Gastrocnemius medialis (tissue), 4 donors: ENCODE measurements around the gene STPG4.

Experiments used
- POLR2A ChIP-seq, 2 donors: fragments of 450-650 bp; IDR thresholded peaks; one replicate each; pipeline ENCODE4 v1.6.1; 2017; ENCODE audit warnings: antibody characterized with exemption in 2 of 2, mild to moderate bottlenecking in 2 of 2, moderate library complexity in 2 of 2
- TF ChIP-seq, protein P1 (sequence below), 5 experiments: fragments of 450-650 bp in 3 of 5; fragments of 200-600 bp in 2 of 5; sonication (generic) in 2 of 5; IDR thresholded peaks in 4 of 5; conservative IDR thresholded peaks in 1 of 5; 1 replicate in 4 of 5; 2 replicates in 1 of 5; pipeline ENCODE4 v1.5.1; 2016 to 2019; ENCODE audit warnings: antibody characterized with exemption in 5 of 5, mild to moderate bottlenecking in 3 of 5, moderate library complexity in 3 of 5

DNA sequence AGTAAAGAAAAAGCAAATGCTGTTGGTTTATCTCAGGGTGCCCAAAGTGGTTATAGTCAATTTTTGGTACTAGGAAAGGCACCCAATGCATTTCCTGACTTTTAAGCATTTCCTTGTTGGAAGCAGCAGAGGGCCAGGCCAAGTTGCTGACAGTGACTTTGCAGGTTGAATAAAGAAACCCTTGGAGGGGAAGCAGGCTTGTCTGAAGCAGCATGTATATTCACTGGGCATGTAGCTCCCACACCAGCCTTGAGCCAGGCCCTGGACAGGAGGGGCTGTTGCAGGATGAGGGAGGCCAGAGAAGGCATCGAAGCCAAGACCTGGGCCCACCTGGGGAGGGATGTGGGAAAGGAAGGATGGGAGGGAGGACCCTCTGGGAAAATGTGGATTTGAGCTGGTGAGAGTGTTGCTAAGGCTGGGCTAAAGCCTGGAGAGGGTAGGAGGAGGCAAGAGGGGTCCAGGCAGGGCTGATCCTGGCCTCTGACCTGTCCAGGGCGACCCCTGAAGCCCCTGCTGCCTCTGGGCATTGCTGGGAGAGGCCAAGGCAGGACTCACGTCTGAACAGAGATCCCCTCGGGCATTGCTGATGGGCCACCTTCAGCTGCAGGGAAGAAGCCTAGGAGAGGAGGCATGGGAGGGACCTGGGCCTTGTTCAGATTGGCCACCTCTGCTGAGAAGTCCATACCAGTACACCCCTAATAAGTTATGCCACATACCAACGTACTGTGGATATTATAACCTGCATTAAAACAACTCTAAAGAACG lies 79.6 kb downstream of the STPG4 start:
- TF ChIP-seq POLR2A (IDR thresholded peaks at IDR 0.05), result no peak
- TF ChIP-seq, protein P1, sequence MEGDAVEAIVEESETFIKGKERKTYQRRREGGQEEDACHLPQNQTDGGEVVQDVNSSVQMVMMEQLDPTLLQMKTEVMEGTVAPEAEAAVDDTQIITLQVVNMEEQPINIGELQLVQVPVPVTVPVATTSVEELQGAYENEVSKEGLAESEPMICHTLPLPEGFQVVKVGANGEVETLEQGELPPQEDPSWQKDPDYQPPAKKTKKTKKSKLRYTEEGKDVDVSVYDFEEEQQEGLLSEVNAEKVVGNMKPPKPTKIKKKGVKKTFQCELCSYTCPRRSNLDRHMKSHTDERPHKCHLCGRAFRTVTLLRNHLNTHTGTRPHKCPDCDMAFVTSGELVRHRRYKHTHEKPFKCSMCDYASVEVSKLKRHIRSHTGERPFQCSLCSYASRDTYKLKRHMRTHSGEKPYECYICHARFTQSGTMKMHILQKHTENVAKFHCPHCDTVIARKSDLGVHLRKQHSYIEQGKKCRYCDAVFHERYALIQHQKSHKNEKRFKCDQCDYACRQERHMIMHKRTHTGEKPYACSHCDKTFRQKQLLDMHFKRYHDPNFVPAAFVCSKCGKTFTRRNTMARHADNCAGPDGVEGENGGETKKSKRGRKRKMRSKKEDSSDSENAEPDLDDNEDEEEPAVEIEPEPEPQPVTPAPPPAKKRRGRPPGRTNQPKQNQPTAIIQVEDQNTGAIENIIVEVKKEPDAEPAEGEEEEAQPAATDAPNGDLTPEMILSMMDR (IDR thresholded peaks at IDR 0.05 in 4 of 5, conservative IDR thresholded peaks at IDR 0.05 in 1 of 5), result no peak
